ENCODE results near the gene KRTAP2-4.
"Not testable (repeated sequence)": the region's sequence is repeated elsewhere in the genome, so short reads cannot be mapped to it uniquely, and the experiment has no call there.

Gene KRTAP2-4

GRCh38 chr17:41071606-41072360 is 6.1 kb upstream of the KRTAP2-4 start:
- DNase-seq (ENCODE audit: low read depth) = no peak

GRCh38 chr17:41069031-41069430 is 3.4 kb upstream of the KRTAP2-4 start:
- no peak for DNase-seq (ENCODE audit: low read depth)

- no peak for DNase-seq (ENCODE audit: low read depth)
These were observed 1.6 kb upstream of the KRTAP2-4 start for GRCh38 chr17:41067281-41067680.

GRCh38 chr17:41065016-41065689 is 526 bp downstream of the KRTAP2-4 start:
- not testable (repeated sequence) for DNase-seq (ENCODE audit: low read depth)

- DNase-seq (ENCODE audit: low read depth) = no peak
These were observed 1.4 kb downstream of the KRTAP2-4 start for GRCh38 chr17:41064301-41064700.

- no peak for DNase-seq (ENCODE audit: low read depth)
These were observed 2.2 kb downstream of the KRTAP2-4 start for GRCh38 chr17:41063449-41063848.

GRCh38 chr17:41061964-41062363 is 3.7 kb downstream of the KRTAP2-4 start:
- no peak for DNase-seq (ENCODE audit: low read depth)

- no peak for DNase-seq (ENCODE audit: low read depth)
These were observed 5.6 kb downstream of the KRTAP2-4 start, which contains the start of gene KRTAP2-3 for GRCh38 chr17:41060052-41060604. Gene KRTAP2-3 (minus strand): TSS chr17:41060114. CDS start chr17:41060050, 64 bp downstream.

- not testable (repeated sequence) for DNase-seq (ENCODE audit: low read depth)
These were observed 6.2 kb downstream of the KRTAP2-4 start for GRCh38 chr17:41059276-41060051.

- no peak for DNase-seq (ENCODE audit: low read depth)
These were observed 6.9 kb downstream of the KRTAP2-4 start for GRCh38 chr17:41058741-41059140.

- no peak for DNase-seq (ENCODE audit: low read depth)
These were observed 8.1 kb downstream of the KRTAP2-4 start for GRCh38 chr17:41057547-41057946.

GRCh38 chr17:41055130-41055529 is 10.5 kb downstream of the KRTAP2-4 start, which contains the start of gene KRTAP2-2:
Gene KRTAP2-2 (minus strand): TSS chr17:41055230. CDS start chr17:41055211, 19 bp downstream.
- not testable (repeated sequence) for DNase-seq (ENCODE audit: low read depth)

GRCh38 chr17:41054556-41054955 is 11.1 kb downstream of the KRTAP2-4 start:
- not testable (repeated sequence) for DNase-seq (ENCODE audit: low read depth)

GRCh38 chr17:41054025-41054424 is 11.7 kb downstream of the KRTAP2-4 start:
- DNase-seq (ENCODE audit: low read depth) = no peak

- DNase-seq (ENCODE audit: low read depth) = no peak
These were observed 13.1 kb downstream of the KRTAP2-4 start for GRCh38 chr17:41052566-41052965.

- DNase-seq (ENCODE audit: low read depth) = no peak
These were observed 16.6 kb downstream of the KRTAP2-4 start for GRCh38 chr17:41049110-41049509.

- no peak for DNase-seq (ENCODE audit: low read depth)
These were observed 17.2 kb downstream of the KRTAP2-4 start for GRCh38 chr17:41048441-41048840.

GRCh38 chr17:41046735-41047465 is 18.8 kb downstream of the KRTAP2-4 start, which contains the start of gene KRTAP2-1:
Gene KRTAP2-1 (minus strand): TSS chr17:41047316. CDS start chr17:41047267, 49 bp downstream.
- not testable (repeated sequence) for DNase-seq (ENCODE audit: low read depth)

GRCh38 chr17:41042953-41043352 is 22.7 kb downstream of the KRTAP2-4 start:
- DNase-seq (ENCODE audit: low read depth) = no peak

- DNase-seq (ENCODE audit: low read depth) = not testable (repeated sequence)
These were observed 24.7 kb downstream of the KRTAP2-4 start, which contains the start of gene KRTAP1-1 for GRCh38 chr17:41040783-41041571. Gene KRTAP1-1 (minus strand): TSS chr17:41041450. CDS start chr17:41041397, 53 bp downstream.

Data from stimulated activated CD8-positive, alpha-beta memory T cell treated with anti-CD3 and anti-CD28 coated beads, Interleukin-4, amount 100 ng/mL, for 24 hours (primary cell).